ENCODE measurements around the gene BEST4.

DNA sequence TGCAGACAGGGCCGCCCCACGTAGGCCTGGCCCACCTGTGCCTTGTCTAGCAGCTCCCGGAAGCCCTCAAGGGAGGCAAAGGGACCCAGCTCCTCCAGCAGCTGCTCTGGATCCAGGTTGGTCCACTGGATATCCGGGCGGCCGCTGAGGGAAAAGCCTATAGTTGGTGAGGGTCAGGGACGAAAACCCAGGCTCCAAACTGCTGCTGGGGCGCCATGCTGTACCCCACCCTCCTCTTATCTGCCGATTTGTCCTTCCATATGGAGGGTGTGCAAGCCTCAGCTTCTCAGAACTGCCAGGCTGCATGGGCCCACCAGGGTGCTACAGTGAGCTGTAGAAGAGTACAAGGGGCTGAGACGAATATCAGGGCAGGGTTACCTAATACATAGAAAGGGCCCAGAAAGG lies 42.9 kb upstream of the BEST4 start:
- TF ChIP-seq, protein P1, sequence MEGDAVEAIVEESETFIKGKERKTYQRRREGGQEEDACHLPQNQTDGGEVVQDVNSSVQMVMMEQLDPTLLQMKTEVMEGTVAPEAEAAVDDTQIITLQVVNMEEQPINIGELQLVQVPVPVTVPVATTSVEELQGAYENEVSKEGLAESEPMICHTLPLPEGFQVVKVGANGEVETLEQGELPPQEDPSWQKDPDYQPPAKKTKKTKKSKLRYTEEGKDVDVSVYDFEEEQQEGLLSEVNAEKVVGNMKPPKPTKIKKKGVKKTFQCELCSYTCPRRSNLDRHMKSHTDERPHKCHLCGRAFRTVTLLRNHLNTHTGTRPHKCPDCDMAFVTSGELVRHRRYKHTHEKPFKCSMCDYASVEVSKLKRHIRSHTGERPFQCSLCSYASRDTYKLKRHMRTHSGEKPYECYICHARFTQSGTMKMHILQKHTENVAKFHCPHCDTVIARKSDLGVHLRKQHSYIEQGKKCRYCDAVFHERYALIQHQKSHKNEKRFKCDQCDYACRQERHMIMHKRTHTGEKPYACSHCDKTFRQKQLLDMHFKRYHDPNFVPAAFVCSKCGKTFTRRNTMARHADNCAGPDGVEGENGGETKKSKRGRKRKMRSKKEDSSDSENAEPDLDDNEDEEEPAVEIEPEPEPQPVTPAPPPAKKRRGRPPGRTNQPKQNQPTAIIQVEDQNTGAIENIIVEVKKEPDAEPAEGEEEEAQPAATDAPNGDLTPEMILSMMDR (IDR thresholded peaks at IDR 0.05): no peak
- TF ChIP-seq EZH2 (IDR thresholded peaks at IDR 0.05; ENCODE audit: borderline replicate concordance, insufficient read depth, low read depth, low read length, poor library complexity, severe bottlenecking): no peak
